IMR-90 (cell line): ENCODE measurements around the gene LIN9. TPM values are rescaled to one million over a fixed set of nuclear protein-coding genes. Genes with fewer than 3 reads are reported as not detected.

Source experiments
- ATAC-seq: fragments of 200-7000 bp; cut with Tn5 transposase; 2 replicates; pipeline ENCODE4 v1.9.1; 2020; ENCODE audit warnings: low read depth, mild to moderate bottlenecking, moderate library complexity
- BruUV-seq: library from RNA; stranded (reverse); fragments of 400-500 nt; replicated peaks from 2 replicates; lab custom pipeline; 2021; lab: Mats Ljungman, UMichigan
- CTCF ChIA-PET: fragments of 300-600 bp; formaldehyde crosslinking; extraction: SDS; loops from one replicate; lab custom pipeline; 2021; ENCODE audit warnings: antibody characterized with exemption; lab: Yijun Ruan, JAX
- POLR2A ChIA-PET: fragments of 300-600 bp; sonication (Branson Sonifier 250); formaldehyde crosslinking; loops from one replicate; lab custom pipeline; 2022; ENCODE audit warnings: antibody characterized with exemption; ENCODE audit not compliant: unreplicated experiment; lab: Charles Lee
- DNase-seq: peaks from one replicate; pipeline ENCODE4 v3.0.0; 2013
- H2AFZ ChIP-seq: replicated peaks from 2 replicates; pipeline ENCODE3; 2013; ENCODE audit warnings: low read length, mild to moderate bottlenecking; ENCODE audit not compliant: poor library complexity
- H2AK5ac ChIP-seq: 2 replicates; pipeline ENCODE4 v1.6.1; 2013; ENCODE audit warnings: low read depth, low read length, inconsistent platforms
- H2AK9ac ChIP-seq: replicated peaks from 2 replicates; pipeline ENCODE3; 2013; ENCODE audit warnings: mild to moderate bottlenecking, low read depth, low read length, moderate library complexity; ENCODE audit not compliant: poor library complexity
- H2BK120ac ChIP-seq: 2 replicates; pipeline ENCODE4 v1.6.1; 2013; ENCODE audit warnings: low read depth, low read length, inconsistent platforms
- H2BK15ac ChIP-seq: 3 replicates; pipeline ENCODE4 v1.6.1; 2013; ENCODE audit warnings: low read depth, low read length, inconsistent platforms
- H2BK20ac ChIP-seq: 2 replicates; pipeline ENCODE4 v1.6.1; 2013; ENCODE audit warnings: low read depth, mild to moderate bottlenecking, inconsistent platforms, low read length, moderate library complexity
- H2BK5ac ChIP-seq: 2 replicates; pipeline ENCODE4 v1.6.1; 2013; ENCODE audit warnings: mild to moderate bottlenecking, low read depth, low read length, inconsistent platforms; ENCODE audit not compliant: poor library complexity, severe bottlenecking
- H3K14ac ChIP-seq: replicated peaks from 2 replicates; pipeline ENCODE4 v1.6.1; 2013; ENCODE audit warnings: low read depth, low read length, inconsistent platforms
- H3K18ac ChIP-seq: 2 replicates; pipeline ENCODE4 v1.6.1; 2013; ENCODE audit warnings: low read depth, low read length, control low read depth
- H3K23ac ChIP-seq: 2 replicates; pipeline ENCODE4 v1.6.1; 2013; ENCODE audit warnings: low read depth, low read length, inconsistent platforms
- H3K27ac ChIP-seq: 2 replicates; pipeline ENCODE4 v1.5.1; 2013; ENCODE audit warnings: mild to moderate bottlenecking, control low read depth, low read length; ENCODE audit not compliant: insufficient read depth
- H3K27me3 ChIP-seq: 2 replicates; pipeline ENCODE4 v1.6.1; 2013; ENCODE audit warnings: low read length; ENCODE audit not compliant: control insufficient read depth, insufficient read depth
- H3K36me3 ChIP-seq: 2 replicates; pipeline ENCODE4 v1.6.1; 2013; ENCODE audit warnings: low read length, mixed read lengths; ENCODE audit not compliant: control insufficient read depth, insufficient read depth
- H3K4ac ChIP-seq: 2 replicates; pipeline ENCODE4 v1.6.1; 2013; ENCODE audit warnings: low read depth, low read length, inconsistent platforms
- H3K4me1 ChIP-seq: 2 replicates; pipeline ENCODE4 v1.6.1; 2013; ENCODE audit warnings: low read length, mixed read lengths; ENCODE audit not compliant: control insufficient read depth, insufficient read depth
- H3K4me2 ChIP-seq: 2 replicates; pipeline ENCODE4 v1.6.1; 2013; ENCODE audit warnings: low read depth, mild to moderate bottlenecking, control low read depth, low read length, moderate library complexity
- H3K4me3 ChIP-seq: 2 replicates; pipeline ENCODE4 v1.5.1; 2013; ENCODE audit warnings: low read depth, mild to moderate bottlenecking, control low read depth, low read length, moderate library complexity; ENCODE audit not compliant: insufficient read depth
- H3K56ac ChIP-seq: 2 replicates; pipeline ENCODE4 v1.6.1; 2013; ENCODE audit warnings: low read length, inconsistent platforms; ENCODE audit not compliant: insufficient read depth; ENCODE audit errors: extremely low read depth
- H3K79me1 ChIP-seq, 2 experiments: 2 replicates each; pipeline ENCODE4 v1.6.1; 2013; ENCODE audit warnings: low read length in 2 of 2, inconsistent platforms in 1 of 2, low read depth in 1 of 2
- H3K9ac ChIP-seq: 2 replicates; pipeline ENCODE4 v1.6.1; 2013; ENCODE audit warnings: low read depth, low read length, control low read depth
- H3K9me1 ChIP-seq: 2 replicates; pipeline ENCODE4 v1.6.1; 2013; ENCODE audit warnings: low read length, inconsistent platforms; ENCODE audit not compliant: insufficient read depth
- H3K9me3 ChIP-seq: 2 replicates; pipeline ENCODE4 v1.6.1; 2013; ENCODE audit warnings: low read length; ENCODE audit not compliant: control insufficient read depth, insufficient read depth
- H4K20me1 ChIP-seq: 2 replicates; pipeline ENCODE4 v1.6.1; 2013; ENCODE audit warnings: low read length, inconsistent platforms; ENCODE audit not compliant: insufficient read depth
- H4K5ac ChIP-seq: 2 replicates; pipeline ENCODE4 v1.6.1; 2013; ENCODE audit warnings: mild to moderate bottlenecking, low read depth, low read length, control low read depth
- H4K8ac ChIP-seq, 2 experiments: 2 replicates each; pipeline ENCODE4 v1.6.1; 2013; ENCODE audit warnings: low read depth in 2 of 2, low read length in 2 of 2, control low read depth in 1 of 2, inconsistent platforms in 1 of 2
- H4K91ac ChIP-seq: 2 replicates; pipeline ENCODE4 v1.6.1; 2013; ENCODE audit warnings: low read depth, low read length, inconsistent platforms; ENCODE audit not compliant: insufficient read depth
- MAFK ChIP-seq: IDR thresholded peaks from 2 replicates; pipeline ENCODE4 v1.6.1; 2012; ENCODE audit warnings: low read depth, low read length, improper control_type of control experiment
- MXI1 ChIP-seq: IDR thresholded peaks from 2 replicates; pipeline ENCODE4 v1.6.1; 2012; ENCODE audit warnings: low read depth, mild to moderate bottlenecking, low read length, moderate library complexity, borderline replicate concordance
- NFE2L2 ChIP-seq: fragments of 150-350 bp; IDR thresholded peaks from 2 replicates; pipeline ENCODE4 v1.6.1; 2016; ENCODE audit warnings: low read depth, mild to moderate bottlenecking, low read length
- RAD21 ChIP-seq: IDR thresholded peaks from 2 replicates; pipeline ENCODE4 v1.6.1; 2012; ENCODE audit warnings: low read length, improper control_type of control experiment
- RFX5 ChIP-seq: IDR thresholded peaks from 2 replicates; pipeline ENCODE4 v1.8.0; 2012; ENCODE audit warnings: low read depth, mild to moderate bottlenecking, low read length, moderate library complexity
- WGBS, 2 experiments: methylation state at CpG; one replicate each; pipeline versions ENCODE4 v1.1.5 to v1.1.7; 2013; ENCODE audit warnings: missing lambda C conversion rate in 2 of 2; ENCODE audit not compliant: insufficient read length in 1 of 2; ENCODE audit errors: extremely low coverage in 2 of 2; 5-methylcytosine and 5-hydroxymethylcytosine counted together
- dilution Hi-C: fragments of 300-500 bp; cut with HindIII; formaldehyde crosslinking; loops from one replicate; pipeline ENCODE4 v1.14.3; 2018; ENCODE audit warnings: low sequenced_read_pairs; ENCODE audit not compliant: unreplicated experiment
- in situ Hi-C: fragments of 300-500 bp; cut with MboI; formaldehyde crosslinking; loops from 3 replicates; pipeline ENCODE4 v1.14.3; 2019; ENCODE audit warnings: low sequenced_read_pairs, inconsistent platforms, mixed read lengths
- intact Hi-C: fragments of 100-400 bp; cut with micrococcal nuclease; formaldehyde crosslinking; loops from 2 replicates; pipeline ENCODE4 v1.10.0; 2022
- polyA plus RNA-seq, 3 experiments: library from polyadenylated mRNA; depleted of rRNA; stranded (reverse); fragments of >200 nt; gene quantifications; 2 replicates each; pipeline ENCODE4 v1.2.3, GENCODE V29; 2012; ENCODE audit warnings: low replicate concordance in 1 of 3
- total RNA-seq: library from RNA; depleted of rRNA; stranded (reverse); fragments of >200 nt; gene quantifications from 2 replicates; pipeline ENCODE4 v1.2.3, GENCODE V29; 2012

The LIN9 gene
- total and polyA plus RNA-seq, 2 of the 4 experiments (the other 2 are of a cell fraction), result 2.3 to 3.9 TPM

- Histone ChIP-seq H3K27ac (no peak overlapping the region), H3K4ac (no peak overlapping the region), H3K4me1 (no peaks in the 10 kb centered on the region), H3K9ac (no peak overlapping the region), H3K36me3 (no peaks in the 10 kb centered on the region), H3K23ac (no peak overlapping the region), H4K91ac (no peak overlapping the region), H4K20me1 (no peaks in the 10 kb centered on the region), H2BK120ac (no peak overlapping the region), H3K56ac (no peak overlapping the region), H3K9me1 (no peaks in the 10 kb centered on the region), H3K27me3 (peaks cover 3% of the 10 kb centered on the region; the same call in 1 of the 2 replicates), H2BK20ac (no peak overlapping the region), H3K4me2 (no peak overlapping the region), H3K18ac (no peak overlapping the region), H3K14ac (no peak overlapping the region), H2AFZ (no peak overlapping the region), H3K9me3 (peaks cover 2% of the 10 kb centered on the region; the same call in 1 of the 2 replicates), H2AK9ac (no peak overlapping the region), H4K5ac (no peak overlapping the region), H3K79me1 (no peaks in the 10 kb centered on the region), H2BK15ac (no peak overlapping the region), H2AK5ac (no peak overlapping the region), H2BK5ac (no peak overlapping the region), H4K8ac (no peak overlapping the region), H3K4me3 (no peak overlapping the region)
- dilution Hi-C loops (no loop called here), in situ Hi-C loops (no loop called here), intact Hi-C loops (no loop called here)
- BruUV-seq, result no TSS peak
- ChIA-PET POLR2A (no interaction called here), CTCF (no interaction called here)
- TF ChIP-seq MXI1 (no peak), MAFK (no peak), RAD21 (no peak), RFX5 (no peak), NFE2L2 (no peak)
- DNase-seq (no peak), ATAC-seq (no peak)
- WGBS, 2 experiments, result 46% methylated on average over 2 of the region's 3 CpGs; no CpG with 5 or more reads in 1 of the 2 experiments
Observed at GRCh38 chr1:226322986-226323385, 14.0 kb upstream of the LIN9 start.
